Measurements from ENCODE around the gene ARL8A.
"Not testable (repeated sequence)": the region's sequence is repeated elsewhere in the genome, so short reads cannot be mapped to it uniquely, and the experiment has no call there.

Gene ARL8A

DNA sequence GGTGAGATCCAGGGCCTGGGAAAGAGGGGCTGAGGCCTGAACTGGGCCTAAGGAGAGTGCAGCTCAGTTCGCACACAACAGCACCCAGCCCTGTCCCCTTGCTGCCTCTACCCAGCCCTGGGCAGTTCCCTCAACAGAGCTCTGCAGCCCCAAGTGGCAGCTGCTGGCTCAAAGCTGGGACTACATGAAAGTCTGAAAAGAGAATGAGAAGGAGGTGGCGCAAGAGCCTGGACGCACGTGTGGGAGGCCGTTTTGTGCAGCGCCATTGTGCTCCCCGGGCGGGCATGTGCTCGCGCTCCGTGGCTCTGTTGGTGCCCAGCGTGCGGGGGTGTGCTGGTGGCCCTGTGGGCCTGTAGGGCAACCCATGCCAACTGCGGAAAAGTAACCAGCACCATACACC lies 11.5 kb downstream of the ARL8A start:
- no peak for DNase-seq

DNA sequence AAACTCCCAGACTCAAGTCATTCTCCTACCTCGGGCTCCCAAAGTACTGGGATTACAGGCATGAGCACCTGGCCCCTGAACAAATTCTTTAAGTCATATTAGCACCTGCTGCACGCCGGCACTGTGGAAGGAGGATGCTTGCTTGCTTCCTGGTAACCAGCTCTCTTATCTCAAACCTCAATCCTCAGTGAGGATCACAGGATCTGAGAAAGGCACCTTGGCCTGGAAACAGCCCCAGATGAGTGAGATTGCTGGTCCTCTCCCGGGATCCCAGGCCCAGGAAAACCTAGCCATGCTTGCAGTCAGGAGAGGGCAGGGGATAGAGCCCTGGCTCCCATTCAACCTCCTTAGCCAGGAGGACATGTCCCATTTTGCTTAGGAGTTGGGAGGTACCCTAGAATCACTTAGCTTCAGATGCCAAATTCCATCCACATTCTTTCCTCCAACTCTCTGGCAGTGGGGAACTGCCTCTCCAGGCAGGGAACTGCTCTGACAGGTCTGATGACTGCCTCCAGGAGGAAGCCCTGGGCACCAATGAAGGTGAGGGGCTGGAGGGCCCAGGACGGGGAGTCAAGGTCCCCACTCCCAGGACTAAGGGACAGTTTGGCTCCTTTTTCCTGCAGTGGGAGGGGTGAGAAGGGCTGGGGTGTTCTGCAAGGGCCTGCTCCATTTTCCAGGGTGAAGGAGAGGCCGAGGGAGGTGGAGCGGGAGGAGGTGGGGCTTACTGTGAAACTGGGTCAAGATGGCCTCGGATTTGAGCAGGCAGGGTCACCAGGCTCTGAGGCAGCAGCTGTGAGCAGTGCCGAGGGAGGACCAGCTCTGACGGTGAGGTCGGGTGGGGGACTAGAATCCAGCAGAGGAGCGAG lies 12.3 kb downstream of the ARL8A start:
- no peak for DNase-seq

DNA sequence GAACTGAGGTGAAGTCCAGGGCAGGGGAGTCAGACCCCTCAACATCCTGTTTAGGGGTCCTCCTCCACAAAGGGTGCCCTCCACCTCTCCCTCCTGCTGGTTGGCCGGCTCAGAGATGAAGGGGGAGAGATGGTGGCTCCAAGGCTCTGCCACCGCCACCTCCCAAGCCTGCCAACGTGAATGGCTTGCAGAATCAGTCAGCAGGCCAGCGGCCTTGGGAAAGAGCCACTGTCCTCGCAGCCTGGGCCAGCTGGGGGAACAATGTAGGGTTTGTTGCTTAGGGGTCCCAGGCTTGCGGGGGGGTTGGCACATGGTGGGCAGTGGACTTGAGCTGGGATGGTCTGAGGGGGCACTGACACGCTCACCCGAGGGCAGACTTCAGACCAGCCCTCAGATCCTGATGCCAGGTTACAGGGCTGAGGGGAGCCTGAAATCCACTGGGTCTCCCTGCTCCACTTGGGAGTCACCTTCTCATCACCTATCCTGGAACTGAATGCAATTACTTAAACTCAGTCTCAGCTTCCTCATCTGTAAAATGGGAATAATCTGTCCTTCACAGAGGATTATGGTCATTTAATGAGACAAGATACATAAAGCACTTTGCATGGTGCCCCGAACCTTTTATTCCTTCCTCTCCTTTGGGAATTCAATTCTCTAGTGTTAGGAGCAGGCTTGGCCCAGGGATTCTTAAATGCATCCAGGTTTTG lies 13.6 kb downstream of the ARL8A start:
- no peak for DNase-seq

- no peak for DNase-seq
Measured at GRCh38 chr1:202130297-202130721, 14.2 kb downstream of the ARL8A start.

DNA sequence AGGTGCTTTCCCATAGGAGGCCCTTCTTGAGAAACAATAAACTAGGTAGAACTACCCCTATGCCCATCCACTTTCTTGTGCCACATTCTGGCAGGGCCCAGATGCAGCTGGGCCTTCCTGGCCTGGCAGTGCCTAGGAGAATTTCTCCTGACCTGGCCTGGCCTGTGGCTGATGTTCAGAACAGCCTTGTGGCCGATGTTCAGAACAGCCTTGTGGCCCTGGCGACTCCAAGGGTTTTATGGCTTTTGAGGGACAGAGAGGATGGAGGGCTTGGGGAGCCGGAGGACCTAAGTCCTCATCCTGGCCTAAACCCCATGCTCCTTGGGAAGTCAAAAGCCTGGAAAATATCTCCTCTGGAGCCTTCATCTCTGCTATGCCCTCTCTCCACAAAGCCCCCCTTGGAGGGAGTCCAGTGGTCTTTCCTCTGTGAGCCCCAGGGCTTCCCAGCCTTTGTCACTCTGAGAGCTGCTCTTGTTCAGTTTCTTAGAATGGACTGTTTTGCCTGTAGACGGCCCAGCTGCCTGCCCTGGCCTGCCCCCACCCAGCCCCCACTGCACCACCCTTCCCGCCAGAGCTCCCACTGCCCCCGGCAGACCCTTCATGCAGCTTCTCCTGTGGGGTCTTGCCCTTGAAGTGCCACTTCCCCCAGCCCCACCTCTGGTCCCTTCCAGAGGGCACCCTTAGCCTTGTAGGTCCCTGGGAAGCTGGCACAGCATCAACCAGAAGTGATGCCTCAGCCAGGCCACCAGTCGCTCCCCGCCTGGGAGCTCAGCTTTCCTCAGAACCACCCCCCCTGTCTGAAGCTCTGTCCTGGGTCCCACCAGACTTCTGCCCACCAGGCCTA lies 14.9 kb downstream of the ARL8A start:
- no peak for DNase-seq

- DNase-seq = no peak
Measured at GRCh38 chr1:202127836-202128622, 16.5 kb downstream of the ARL8A start.

- DNase-seq = no peak
Measured at GRCh38 chr1:202127061-202127460, 17.5 kb downstream of the ARL8A start.

DNA sequence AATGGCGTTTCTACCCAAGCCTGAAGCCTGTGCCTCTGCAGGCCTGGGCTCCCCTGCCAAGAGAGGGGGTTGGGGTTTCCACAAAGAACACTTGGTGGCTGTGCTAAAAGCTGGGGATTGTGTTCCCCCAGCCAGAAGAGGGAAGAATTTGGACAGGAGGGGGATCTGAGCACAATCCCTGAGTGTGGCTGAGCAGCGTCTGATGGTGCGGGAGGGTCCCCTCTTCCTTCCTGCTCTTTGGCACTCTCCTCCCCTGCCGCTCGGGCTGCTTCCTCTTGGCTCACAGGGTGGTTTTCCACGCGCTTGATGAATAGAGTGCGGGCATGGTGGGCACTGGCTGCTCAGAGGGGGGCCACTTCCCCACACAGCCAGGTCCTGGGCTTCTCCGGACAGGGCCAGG lies 18.1 kb downstream of the ARL8A start:
- no peak for DNase-seq

GRCh38 chr1:202125611-202126010 lies 18.9 kb downstream of the ARL8A start:
- no peak for DNase-seq

GRCh38 chr1:202124142-202124541 lies 20.4 kb downstream of the ARL8A start:
- DNase-seq = no peak

DNA sequence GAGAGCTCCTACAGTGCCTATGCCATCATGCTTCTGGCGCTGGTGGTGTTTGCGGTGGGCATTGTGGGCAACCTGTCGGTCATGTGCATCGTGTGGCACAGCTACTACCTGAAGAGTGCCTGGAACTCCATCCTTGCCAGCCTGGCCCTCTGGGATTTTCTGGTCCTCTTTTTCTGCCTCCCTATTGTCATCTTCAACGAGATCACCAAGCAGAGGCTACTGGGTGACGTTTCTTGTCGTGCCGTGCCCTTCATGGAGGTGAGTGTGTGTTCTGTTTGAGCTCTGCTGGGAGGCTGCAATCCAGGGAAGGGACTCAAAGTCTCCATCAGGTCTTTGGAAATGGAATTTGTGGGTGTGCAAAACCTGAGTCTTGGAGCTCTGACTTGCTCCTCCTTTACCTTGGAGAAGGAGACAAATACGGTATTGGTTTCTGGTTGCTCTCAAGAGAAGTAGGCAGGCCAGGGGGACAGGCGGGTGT lies 21.2 kb downstream of the ARL8A start:
- DNase-seq = no peak

DNA sequence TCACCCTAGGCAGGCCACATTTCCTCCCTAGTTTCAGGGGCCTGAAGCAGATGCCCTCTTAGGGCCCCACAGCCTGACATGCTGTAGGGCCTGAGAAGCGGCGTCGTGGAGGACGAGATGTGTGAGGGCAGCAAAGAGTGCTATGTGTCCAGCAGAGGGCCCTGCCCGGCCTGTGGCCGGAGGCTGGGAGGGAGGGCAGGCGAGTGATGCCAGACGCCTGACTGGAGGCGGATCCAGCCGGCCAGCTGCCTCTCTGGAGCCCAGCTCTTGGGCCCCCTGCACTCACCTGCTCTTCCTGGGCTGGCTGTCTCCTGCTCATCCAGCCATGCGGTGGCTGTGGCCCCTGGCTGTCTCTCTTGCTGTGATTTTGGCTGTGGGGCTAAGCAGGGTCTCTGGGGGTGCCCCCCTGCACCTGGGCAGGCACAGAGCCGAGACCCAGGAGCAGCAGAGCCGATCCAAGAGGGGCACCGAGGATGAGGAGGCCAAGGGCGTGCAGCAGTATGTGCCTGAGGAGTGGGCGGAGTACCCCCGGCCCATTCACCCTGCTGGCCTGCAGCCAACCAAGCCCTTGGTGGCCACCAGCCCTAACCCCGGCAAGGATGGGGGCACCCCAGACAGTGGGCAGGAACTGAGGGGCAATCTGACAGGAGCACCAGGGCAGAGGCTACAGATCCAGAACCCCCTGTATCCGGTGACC lies 21.8 kb downstream of the ARL8A start, which contains the start of gene GPR37L1:
TSS of gene GPR37L1 (plus strand) at position 279 of the 697 bp plus-strand sequence. CDS start at position 326, 47 bp downstream.
- no peak for DNase-seq

GRCh38 chr1:202121006-202121405 lies 23.5 kb downstream of the ARL8A start:
- DNase-seq = no peak

DNA sequence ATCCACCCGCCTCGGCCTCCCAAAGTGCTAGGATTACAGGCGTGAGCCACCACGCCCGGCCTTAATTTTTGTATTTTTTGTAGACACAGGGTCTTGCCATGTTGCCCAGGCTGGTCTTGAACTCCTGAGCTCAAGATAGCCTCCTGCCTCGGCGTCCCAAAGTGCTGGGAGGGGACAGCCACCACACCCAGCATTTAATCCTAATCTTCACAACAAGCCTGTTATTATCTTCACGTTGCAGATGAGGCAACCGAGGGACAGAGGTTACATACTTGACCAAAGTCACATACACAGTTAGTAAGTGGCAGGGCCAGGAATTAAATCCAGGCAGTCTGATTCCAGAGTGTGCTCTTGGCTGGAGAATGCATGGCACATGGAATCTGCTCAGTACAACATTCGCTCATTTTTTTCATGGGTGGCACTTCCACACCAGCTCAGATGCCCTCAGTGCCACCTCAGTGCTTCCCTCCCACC lies 26.6 kb downstream of the ARL8A start:
- DNase-seq = no peak

DNA sequence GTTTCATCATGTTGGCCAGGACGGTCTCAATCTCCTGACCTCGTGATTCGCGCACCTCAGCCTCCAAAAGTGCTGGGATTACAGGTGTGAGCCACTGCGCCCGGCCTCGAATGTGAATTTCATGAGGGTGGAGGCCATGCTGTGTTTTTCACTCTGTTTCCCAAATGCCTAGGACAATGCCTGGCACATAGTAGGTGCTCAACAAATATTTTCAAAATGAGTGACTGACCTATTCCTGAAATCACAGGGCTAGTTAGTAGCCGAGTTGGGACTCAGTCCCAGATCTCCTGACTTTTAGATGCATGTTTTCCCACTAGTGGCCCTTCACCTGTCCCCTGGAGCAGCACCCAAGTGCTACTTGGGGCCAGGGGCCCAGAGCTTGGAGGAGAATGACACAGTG lies 28.2 kb downstream of the ARL8A start:
- no peak for DNase-seq

- DNase-seq = no peak
Measured at GRCh38 chr1:202113690-202114300, 30.7 kb downstream of the ARL8A start.

- no peak for DNase-seq
Measured at GRCh38 chr1:202112859-202113689, 31.5 kb downstream of the ARL8A start.

DNA sequence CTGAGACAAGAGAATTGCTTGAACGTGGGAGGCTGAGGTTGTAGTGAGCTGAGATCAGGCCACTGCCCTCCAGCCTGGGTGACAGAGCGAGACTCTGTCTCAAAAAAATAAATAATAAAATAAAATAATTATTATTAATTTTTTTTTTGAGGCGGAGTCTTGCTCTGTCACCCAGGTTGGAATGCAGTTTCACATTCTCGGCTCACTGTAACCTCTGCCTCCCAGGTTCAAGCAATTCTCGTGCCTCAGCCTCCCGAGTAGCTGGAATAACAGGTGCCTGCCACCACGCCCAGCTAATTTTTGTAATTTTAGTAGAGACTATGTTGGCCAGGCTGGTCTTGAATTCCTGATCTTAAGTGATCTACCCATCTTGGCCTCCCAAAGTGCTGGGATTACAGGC lies 32.9 kb downstream of the ARL8A start:
- not testable (repeated sequence) for DNase-seq

- no peak for DNase-seq
Measured at GRCh38 chr1:202110977-202111376, 33.6 kb downstream of the ARL8A start.
